Activated T-helper 1 cell treated with anti-CD3 and anti-CD28 coated beads, Interleukin-12 subunit alpha, Interleukin-12 subunit beta, Interleukin-2, Interleukin-4 antibody, amounts not matched to agents 30 ng/mL and 10 ng/mL and 1 ng/mL, durations not matched to agents 14 hours and 24 hours and 36 hours (primary cell): Measurements from ENCODE around the gene TRAK1. TPM values are rescaled to one million over a fixed set of nuclear protein-coding genes. Genes with fewer than 3 reads are reported as not detected.
A peak's percentile ranks its signal among the peaks of the same experiment; 100 is the strongest.

Experiments
- DNase-seq: peaks from one replicate; pipeline ENCODE4 v3.0.0; 2021; ENCODE audit warnings: low spot score
- H3K27ac Mint-ChIP-seq: one replicate; pipeline ENCODE4 v1.8.0; 2021; ENCODE audit warnings: mild to moderate bottlenecking, mixed read lengths
- H3K27me3 Mint-ChIP-seq: one replicate; pipeline ENCODE4 v1.8.0; 2022; ENCODE audit warnings: mild to moderate bottlenecking, moderate library complexity, mixed read lengths; ENCODE audit not compliant: insufficient read depth
- H3K36me3 Mint-ChIP-seq: one replicate; pipeline ENCODE4 v1.8.0; 2021; ENCODE audit warnings: low read depth, mixed read lengths
- H3K4me1 Mint-ChIP-seq: one replicate; pipeline ENCODE4 v1.8.0; 2021; ENCODE audit warnings: low read depth, mixed read lengths
- H3K4me3 Mint-ChIP-seq: one replicate; pipeline ENCODE4 v1.8.0; 2021; ENCODE audit warnings: mild to moderate bottlenecking, moderate library complexity, mixed read lengths
- H3K9me3 Mint-ChIP-seq: one replicate; pipeline ENCODE4 v1.8.0; 2021; ENCODE audit warnings: mixed read lengths
- intact Hi-C: fragments of 100-400 bp; cut with micrococcal nuclease; formaldehyde crosslinking; loops from one replicate; pipeline ENCODE4 v1.15.1; 2024
- total RNA-seq: library from RNA; stranded (reverse); gene quantifications from 2 replicates; pipeline ENCODE4 v1.2.3, GENCODE V29; 2022

Gene TRAK1
- total RNA-seq, 1 donor from 2014 or later: 32.6 TPM

DNA sequence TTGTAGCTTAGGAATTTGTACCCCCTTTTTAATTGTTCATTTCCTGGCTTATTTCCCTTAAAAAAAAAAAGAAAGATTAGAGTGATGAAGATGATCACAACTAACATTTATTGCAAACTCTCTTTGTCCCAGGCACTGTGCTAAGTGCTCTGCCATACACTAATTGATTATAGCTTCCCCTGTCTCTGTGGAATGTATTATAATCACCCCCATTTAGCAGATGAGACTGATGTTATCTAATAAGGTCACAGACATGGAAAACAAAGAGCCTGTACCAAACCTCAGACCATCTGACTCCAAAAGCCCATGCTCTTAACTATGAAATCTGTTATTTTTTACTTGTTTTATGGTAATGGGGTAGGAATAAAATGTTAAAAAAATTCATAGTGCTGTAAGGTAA, 53.1 kb downstream of the TRAK1 start:
- no peaks in the 10 kb centered on the region for H3K27me3 Mint-ChIP-seq
- H3K27ac Mint-ChIP-seq: no peak overlapping the region
- H3K36me3 Mint-ChIP-seq: no peaks in the 10 kb centered on the region
- H3K4me3 Mint-ChIP-seq: no peak overlapping the region
- no peaks in the 10 kb centered on the region for H3K9me3 Mint-ChIP-seq
- H3K4me1 Mint-ChIP-seq: peaks cover 7% of the 10 kb centered on the region
- no peak for DNase-seq
- intact Hi-C loops: no loop called here

DNA sequence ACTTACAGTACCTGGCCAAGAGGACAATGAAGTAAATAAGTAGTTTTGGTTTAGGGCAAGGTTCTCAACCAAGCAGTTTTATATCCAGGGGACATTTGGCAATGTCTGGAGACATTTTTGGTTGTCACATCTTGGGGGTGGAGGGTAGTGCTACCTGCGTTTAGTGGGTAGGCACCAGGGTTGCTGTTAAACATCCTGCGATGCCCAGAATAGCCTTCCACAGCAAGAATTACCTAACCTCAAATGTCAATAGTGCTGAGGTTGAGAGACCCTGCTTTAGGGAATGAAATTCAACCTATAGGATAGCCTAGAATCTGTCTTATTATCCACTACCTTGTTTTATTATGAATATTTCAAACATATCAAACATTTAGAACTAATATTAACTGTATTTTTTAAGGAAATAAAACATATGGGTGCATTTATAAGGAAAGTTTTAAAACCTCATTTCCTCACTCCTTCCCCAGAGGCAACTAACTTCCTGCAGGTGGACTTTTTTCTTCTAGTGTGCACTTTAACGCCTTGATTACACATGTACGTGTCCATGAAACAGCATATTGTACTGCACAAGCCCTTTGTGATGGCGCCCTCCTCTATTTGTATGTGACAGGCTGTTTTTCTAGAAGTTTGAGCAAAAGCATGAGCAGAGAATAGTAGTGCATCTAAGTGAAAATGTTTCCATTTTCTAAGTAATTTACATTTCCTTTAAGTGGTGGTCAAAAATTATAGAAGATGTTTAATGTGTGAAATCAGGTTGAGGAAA, 57.1 kb downstream of the TRAK1 start:
- intact Hi-C loops: no loop called here
- Mint-ChIP-seq H3K27ac (no peak overlapping the region), H3K36me3 (no peaks in the 10 kb centered on the region)

DNA sequence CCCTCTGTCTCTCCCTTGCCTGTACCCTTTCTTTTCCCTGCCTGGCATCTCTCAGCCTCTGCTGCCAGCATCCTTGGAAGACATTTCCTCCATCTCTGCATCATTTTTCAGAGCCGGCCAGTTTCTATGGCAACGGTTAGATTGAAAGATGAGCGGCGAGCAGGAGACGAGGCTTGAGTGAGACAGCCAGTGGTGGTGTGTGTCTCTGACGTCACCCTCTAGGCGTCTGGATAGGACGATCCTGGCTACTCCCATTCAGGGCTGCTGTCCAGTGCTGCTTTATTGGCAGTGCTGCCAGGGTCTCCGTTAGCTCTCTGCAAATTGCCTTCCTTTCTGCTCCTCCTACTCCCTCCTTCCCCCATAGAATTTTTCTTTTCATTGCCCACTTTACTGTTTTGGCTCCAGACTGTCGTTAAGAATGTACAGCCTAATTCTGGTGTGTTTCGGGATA, 57.9 kb downstream of the TRAK1 start:
- Mint-ChIP-seq H3K4me3 (no peak overlapping the region), H3K36me3 (no peaks in the 10 kb centered on the region)

More for the DNA sequence above, 57.1 kb downstream of the TRAK1 start:
- Mint-ChIP-seq H3K27me3 (no peaks in the 10 kb centered on the region), H3K4me3 (no peak overlapping the region), H3K4me1 (peaks cover 7% of the 10 kb centered on the region), H3K9me3 (no peaks in the 10 kb centered on the region)
- DNase-seq: no peak

DNA sequence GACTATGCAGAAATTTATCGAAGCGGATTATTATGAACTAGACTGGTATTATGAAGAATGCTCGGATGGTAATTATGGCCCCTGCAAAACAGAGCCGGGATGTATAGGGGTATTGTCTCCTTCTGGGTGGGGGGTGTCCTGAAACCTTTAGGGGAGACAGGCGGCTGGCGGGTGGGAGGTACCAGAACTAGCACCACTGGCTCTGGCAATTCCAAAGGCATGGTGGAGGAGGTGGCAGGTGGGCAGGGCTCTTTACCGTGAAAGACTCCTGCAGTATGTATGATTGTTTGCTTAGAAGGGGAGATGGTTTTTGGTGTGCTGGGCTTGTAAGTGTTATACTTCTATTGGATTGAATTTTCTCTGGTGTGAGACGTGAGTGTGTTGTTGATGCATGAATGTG, 58.4 kb downstream of the TRAK1 start:
- Mint-ChIP-seq H3K27me3 (no peaks in the 10 kb centered on the region), H3K27ac (no peak overlapping the region), H3K4me3 (no peak overlapping the region), H3K9me3 (no peaks in the 10 kb centered on the region), H3K36me3 (no peaks in the 10 kb centered on the region), H3K4me1 (peaks cover 7% of the 10 kb centered on the region)
- intact Hi-C loops: no loop called here
- no peak for DNase-seq

More for the DNA sequence above, 57.9 kb downstream of the TRAK1 start:
- H3K27ac Mint-ChIP-seq: no peak overlapping the region
- H3K4me1 Mint-ChIP-seq: peaks cover 7% of the 10 kb centered on the region
- intact Hi-C loops: no loop called here
- H3K27me3 Mint-ChIP-seq: no peaks in the 10 kb centered on the region
- no peaks in the 10 kb centered on the region for H3K9me3 Mint-ChIP-seq
- no peak for DNase-seq

DNA sequence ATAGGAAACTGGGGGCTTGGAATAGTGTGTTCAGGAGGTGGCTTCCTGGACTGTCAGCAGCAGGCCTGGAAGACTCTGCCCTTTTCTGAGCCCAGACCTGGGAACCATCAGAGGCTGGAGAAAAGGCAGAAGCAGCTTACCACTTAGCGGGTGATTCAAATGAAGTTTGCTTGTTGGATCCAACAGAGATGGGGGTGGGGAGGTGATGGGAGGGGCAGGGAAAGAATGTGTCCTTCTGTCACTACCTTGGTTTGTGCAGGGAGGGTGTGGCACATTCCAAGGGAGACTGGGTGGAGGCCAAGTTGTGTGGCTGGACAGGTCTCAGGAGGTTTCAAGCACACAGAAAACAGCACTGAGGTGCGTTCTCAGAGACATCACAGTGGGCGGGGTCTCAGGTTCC, 58.8 kb downstream of the TRAK1 start:
- Mint-ChIP-seq H3K4me3 (no peak overlapping the region), H3K36me3 (no peaks in the 10 kb centered on the region), H3K4me1 (peaks cover 7% of the 10 kb centered on the region), H3K9me3 (no peaks in the 10 kb centered on the region), H3K27ac (no peak overlapping the region), H3K27me3 (no peaks in the 10 kb centered on the region)
- intact Hi-C loops: no loop called here
- DNase-seq: no peak

DNA sequence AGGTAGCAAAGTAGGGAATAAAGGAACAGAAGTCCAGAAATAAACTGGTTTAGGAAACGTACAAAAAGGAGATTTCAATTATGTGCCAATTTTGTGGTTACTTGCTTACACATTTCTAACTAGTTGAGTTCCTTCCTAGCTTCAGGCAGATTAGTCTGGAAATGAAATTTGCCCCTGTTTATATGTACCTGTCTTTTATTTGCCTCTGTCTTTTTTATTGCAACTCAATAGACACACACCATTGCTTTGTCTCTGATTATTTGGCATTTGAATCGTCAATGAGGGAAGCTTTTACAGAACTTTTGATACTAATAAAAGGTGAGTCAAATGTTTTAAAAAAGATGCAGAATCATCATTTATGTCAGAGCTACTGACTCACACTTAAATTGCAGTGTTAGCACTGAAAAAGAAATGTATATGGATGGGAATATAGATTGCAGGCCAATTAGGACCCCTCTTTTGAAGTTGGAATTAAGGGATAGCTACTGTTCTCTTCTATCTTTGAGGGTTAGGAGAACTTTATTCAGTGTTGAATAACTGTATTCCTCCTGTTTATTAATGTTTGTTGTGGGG, 60.5 kb downstream of the TRAK1 start:
- intact Hi-C loops: no loop called here
- Mint-ChIP-seq H3K4me1 (peaks cover 7% of the 10 kb centered on the region), H3K27me3 (no peaks in the 10 kb centered on the region), H3K9me3 (no peaks in the 10 kb centered on the region), H3K4me3 (no peak overlapping the region), H3K27ac (no peak overlapping the region), H3K36me3 (no peaks in the 10 kb centered on the region)
- DNase-seq: no peak

DNA sequence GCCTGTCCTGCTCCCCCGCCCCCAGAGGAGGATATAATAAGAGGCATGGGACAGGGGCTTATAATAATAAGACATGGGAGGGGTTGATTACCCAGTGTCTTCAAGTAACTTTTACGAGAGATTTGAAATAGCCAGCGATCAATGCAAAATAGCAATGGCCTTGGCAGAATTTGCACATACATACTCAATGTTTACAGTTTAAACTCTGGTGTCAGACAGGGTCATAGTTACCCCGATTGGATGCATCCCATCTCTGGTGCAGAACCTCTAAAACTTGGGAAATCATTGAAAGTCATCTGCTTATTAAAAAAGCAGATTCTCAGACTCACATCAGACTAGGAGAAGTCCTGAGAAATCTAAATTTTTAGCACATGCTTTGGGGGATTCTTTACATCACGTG, 61.0 kb downstream of the TRAK1 start:
- Mint-ChIP-seq H3K9me3 (no peaks in the 10 kb centered on the region), H3K27me3 (no peaks in the 10 kb centered on the region), H3K4me1 (peaks cover 7% of the 10 kb centered on the region), H3K36me3 (no peaks in the 10 kb centered on the region), H3K27ac (no peak overlapping the region), H3K4me3 (no peak overlapping the region)
- no peak for DNase-seq
- intact Hi-C loops: no loop called here

DNA sequence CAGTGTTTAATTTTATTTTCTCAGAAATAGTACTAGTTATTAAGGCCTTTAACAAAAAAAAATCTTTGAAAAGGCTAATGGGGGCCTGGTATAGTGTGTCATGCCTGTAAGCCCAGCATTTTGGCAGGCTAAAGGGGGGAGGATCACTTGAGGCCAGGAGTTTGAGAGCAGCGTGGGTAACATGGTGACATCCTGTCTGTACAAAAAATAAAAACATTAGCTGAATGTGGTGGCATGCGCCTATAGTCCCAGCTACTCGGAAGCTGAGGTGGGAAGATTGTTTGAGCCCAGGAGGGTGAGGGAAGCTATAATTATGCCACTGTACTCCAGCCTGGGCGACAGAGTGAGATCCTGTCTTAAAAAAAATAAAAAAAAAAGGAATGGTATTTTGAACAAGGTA, 61.9 kb downstream of the TRAK1 start:
- Mint-ChIP-seq H3K9me3 (no peaks in the 10 kb centered on the region), H3K27me3 (no peaks in the 10 kb centered on the region), H3K36me3 (no peaks in the 10 kb centered on the region), H3K27ac (no peak overlapping the region), H3K4me1 (peaks cover 13% of the 10 kb centered on the region), H3K4me3 (no peak overlapping the region)
- no peak for DNase-seq
- intact Hi-C loops: no loop called here

DNA sequence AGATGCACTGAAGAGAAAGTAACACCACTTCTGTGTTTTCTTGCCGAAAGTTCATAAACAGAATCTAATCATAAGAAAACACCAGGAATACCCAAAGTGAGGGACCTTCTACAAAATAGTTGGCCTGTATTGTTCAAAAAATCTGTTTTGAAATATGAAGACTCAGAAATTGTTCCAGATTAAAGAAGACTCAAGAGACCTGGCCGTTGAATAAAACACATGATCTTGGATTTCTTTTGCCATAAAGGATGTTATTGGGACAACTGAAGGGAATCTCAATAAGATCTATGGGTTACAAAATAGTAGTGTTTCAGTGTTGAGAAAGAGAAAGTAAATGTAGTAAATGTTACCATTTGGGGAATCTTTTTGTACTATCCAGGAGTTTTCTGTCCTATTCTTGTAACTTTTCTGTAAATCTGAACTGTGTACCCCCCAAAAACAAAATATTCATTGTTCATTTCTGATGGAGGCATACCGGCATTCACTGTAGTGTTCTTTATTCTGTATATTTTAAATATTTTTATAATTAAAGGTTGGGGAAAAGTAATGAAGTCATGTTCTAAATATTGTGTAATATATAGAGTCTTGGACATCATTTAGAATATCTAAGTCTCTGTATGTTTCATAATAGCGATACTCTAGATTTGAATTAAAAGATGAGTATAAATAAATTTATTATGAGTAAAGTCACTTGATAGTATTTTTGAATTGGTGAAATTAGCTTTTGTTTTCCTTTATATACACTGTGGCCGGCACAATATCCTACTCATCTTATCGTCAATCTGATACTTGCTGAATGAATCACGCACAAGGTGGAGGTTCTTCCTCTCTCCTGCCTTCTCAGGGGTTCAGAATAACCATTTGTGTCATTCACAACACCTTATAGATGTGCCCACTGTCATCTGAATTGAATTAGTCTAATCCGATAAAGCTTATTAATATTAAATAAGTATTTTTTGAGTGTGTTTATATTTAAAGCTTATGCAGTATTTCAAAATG, 66.7 kb downstream of the TRAK1 start:
- intact Hi-C loops: no loop called here
- H3K9me3 Mint-ChIP-seq: no peaks in the 10 kb centered on the region
- no peak overlapping the region for H3K27ac Mint-ChIP-seq
- H3K36me3 Mint-ChIP-seq: no peaks in the 10 kb centered on the region
- H3K27me3 Mint-ChIP-seq: no peaks in the 10 kb centered on the region
- H3K4me3 Mint-ChIP-seq: no peak overlapping the region
- no peak for DNase-seq
- peaks cover 26% of the 10 kb centered on the region for H3K4me1 Mint-ChIP-seq

DNA sequence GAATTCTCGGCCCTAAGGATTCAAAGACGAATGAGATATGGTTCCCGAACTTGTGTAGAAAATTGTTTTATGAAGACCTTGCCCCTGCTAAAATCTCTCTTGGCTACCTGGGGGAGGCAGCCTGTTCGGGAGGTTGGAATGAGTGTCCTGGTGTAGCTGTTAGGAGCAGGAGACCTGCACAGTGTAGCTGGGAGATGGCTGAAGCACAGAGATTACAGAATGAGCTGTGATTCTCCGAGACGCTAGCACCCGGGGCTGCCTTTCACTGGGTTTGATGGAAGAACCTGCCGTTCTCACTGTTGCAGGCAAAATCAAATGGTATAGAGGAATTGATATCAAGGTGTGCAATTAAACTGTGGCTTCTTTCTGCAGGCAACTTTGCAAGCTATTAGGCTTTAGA, 68.0 kb downstream of the TRAK1 start:
- Mint-ChIP-seq H3K4me1 (peaks cover 31% of the 10 kb centered on the region), H3K36me3 (no peaks in the 10 kb centered on the region), H3K9me3 (no peaks in the 10 kb centered on the region), H3K4me3 (peak overlapping the region; percentile 54), H3K27me3 (no peaks in the 10 kb centered on the region), H3K27ac (no peak overlapping the region)
- intact Hi-C loops: no loop called here
- no peak for DNase-seq

DNA sequence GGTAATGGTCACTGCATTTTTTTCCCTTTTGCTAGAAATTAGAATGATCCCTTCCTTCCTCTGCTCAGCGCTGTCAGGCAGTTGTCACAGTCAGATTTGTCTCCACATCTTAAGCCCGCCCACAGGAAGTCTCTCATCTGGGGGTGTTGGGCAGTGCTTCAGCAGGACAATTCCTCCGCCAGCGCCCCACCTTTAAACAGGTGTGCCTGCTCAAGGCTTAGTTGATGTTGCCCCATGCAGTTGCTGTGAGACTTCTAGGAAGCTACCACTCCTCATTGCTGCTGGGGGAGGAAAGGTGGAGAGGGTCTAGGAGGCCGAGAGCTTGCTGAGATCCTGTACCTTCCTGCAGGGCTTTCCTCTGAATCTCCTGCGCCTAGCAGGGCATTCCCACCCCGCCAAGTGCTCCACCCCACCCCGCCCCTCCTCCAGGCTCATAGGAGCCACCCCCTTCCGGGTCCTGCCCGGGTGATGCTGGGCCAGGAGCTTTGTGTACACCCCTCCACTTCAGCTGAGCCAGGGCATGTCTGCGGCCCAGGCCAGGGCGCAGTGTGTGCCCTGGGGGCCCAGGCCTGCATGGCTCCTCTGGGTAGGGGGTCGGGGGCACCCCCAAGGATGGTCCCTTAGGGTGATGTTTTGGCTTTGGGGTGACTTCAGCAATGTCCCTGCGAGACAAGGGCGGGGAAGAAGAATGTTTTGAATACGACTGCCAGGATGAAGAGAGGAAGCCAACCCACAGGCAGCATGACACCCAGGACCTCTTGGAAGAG, 68.7 kb downstream of the TRAK1 start:
- H3K4me3 Mint-ChIP-seq: peak overlapping the region; percentile 55
- peak; percentile 12 for DNase-seq
- no peaks in the 10 kb centered on the region for H3K27me3 Mint-ChIP-seq
- no peaks in the 10 kb centered on the region for H3K9me3 Mint-ChIP-seq
- intact Hi-C loops: no loop called here
- peak overlapping the region; percentile 55 for H3K27ac Mint-ChIP-seq
- peaks cover 31% of the 10 kb centered on the region for H3K4me1 Mint-ChIP-seq
- H3K36me3 Mint-ChIP-seq: no peaks in the 10 kb centered on the region

DNA sequence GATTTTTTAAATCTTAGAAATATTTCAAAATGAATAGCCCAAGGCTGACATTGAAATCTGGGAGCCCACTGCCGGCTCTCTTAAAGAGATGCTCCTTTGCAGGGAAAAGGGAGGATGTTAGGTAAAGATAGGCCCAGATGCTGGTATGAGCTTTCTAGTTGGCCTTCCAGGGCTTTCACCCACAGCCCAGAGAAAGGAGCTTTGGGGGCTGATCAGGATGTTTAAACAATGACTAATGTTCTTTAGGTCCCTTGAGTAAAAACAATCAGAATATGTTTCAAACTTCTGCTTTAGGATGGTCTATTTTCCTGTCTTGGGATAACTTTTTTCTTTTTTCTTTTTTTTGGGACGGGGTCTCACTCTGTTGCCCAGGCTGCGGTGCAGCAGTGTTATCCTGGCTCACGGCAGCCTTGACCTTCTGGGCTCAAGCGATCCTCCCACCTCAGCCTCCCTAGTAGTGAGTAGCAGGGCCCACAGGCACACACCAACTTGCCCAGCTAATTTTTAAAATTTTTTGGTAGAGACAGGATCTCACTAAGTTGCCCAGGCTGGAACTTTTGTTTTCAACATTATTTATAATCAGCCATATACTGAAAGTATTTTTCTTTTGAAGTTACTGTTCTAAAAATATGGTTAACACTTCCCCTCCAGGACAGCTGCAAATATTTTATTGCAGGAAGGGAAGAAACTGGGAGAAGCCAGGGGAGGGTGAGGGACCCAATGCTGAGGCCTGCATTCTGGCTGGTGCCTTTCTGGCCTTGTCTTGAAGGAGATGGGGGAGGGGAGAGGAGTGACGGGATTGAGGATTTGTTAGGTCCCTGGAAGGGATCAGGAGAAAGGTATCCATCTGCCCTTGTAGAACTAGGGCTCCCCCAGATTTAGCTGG, 70.1 kb downstream of the TRAK1 start:
- Mint-ChIP-seq H3K27ac (no peak overlapping the region), H3K36me3 (no peaks in the 10 kb centered on the region), H3K4me1 (peaks cover 31% of the 10 kb centered on the region), H3K27me3 (no peaks in the 10 kb centered on the region), H3K9me3 (no peaks in the 10 kb centered on the region), H3K4me3 (no peak overlapping the region)
- DNase-seq: no peak
- intact Hi-C loops: no loop called here
